ENCODE measurements around the gene TRIM43. TPM values are rescaled to one million over a fixed set of nuclear protein-coding genes. Genes with fewer than 3 reads are reported as not detected.

The TRIM43 gene
- polyA plus RNA-seq, 3 donors = not detected

DNA sequence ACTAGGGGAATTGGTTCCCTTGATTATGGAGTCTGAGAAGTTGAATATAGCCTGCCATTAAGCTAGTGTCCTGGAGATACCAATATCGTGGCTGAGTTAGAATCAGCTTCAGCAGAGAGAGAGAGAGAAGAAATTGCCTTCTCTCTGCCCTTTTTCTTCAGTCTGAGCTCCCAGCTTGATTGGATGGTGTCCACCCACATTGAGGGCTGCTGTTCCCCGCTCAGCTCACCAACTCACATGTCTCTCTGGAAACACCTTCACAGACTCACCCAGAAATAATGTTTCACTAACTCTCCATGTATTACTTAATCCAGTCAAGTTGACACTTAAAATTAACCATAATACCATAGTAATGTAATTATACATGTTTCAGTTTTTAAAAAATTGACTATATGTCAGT, 17.9 kb upstream of the TRIM43 start:
- DNase-seq = no peak
- intact Hi-C loops (cut with micrococcal nuclease) = no loop called here
- Mint-ChIP-seq H3K27me3 (ENCODE audit: low read depth in 3 of 3) (peaks cover 0 to 4% (median 3%) of the 10 kb centered on the region in 3 donors), H3K4me3 (no peak overlapping the region), H3K9me3 (peaks cover 0 to 2% (median 0%) of the 10 kb centered on the region in 7 donors), H3K27ac (peak overlapping the region in 1 of 7 donors; percentile 1), H3K36me3 (no peaks in the 10 kb centered on the region), H3K4me1 (no peaks in the 10 kb centered on the region)
- Histone ChIP-seq H3K4me2 (replicated peaks; ENCODE audit: extremely low read depth, low read length, poor library complexity, severe bottlenecking) (no peak overlapping the region), H3K9me3 (replicated peaks in 1 of 2; ENCODE audit: control insufficient read depth in 1 of 2, insufficient read depth in 1 of 2, low read length in 2 of 2) (no peaks in the 10 kb centered on the region), H3K9ac (ENCODE audit: insufficient read depth, low read length, poor library complexity, severe bottlenecking) (no peak overlapping the region), H2AFZ (ENCODE audit: insufficient read depth, low read depth, low read length, poor library complexity, severe bottlenecking) (no peak overlapping the region), H3K27ac (ENCODE audit: low read depth in 1 of 2, low read length in 2 of 2) (no peak overlapping the region), H3K79me2 (ENCODE audit: insufficient read depth, low read length) (no peaks in the 10 kb centered on the region), H3K27me3 (ENCODE audit: control insufficient read depth in 2 of 2, insufficient read depth in 2 of 2, low read length in 2 of 2) (peaks cover 3% of the 10 kb centered on the region in 2 donors), H4K20me1 (ENCODE audit: insufficient read depth, low read length) (no peaks in the 10 kb centered on the region), H3K36me3 (replicated peaks in 1 of 2; ENCODE audit: control insufficient read depth in 1 of 2, insufficient read depth in 2 of 2, low read length in 2 of 2) (no peaks in the 10 kb centered on the region), H3K4me3 (replicated peaks in 1 of 3; ENCODE audit: low read depth in 2 of 3, low read length in 3 of 3) (no peak overlapping the region), H3K4me1 (ENCODE audit: control insufficient read depth in 1 of 2, insufficient read depth in 2 of 2, low read length in 2 of 2) (no peaks in the 10 kb centered on the region)
- WGBS (ENCODE audit: insufficient coverage) = 80% methylated on average over 1 of the region's 2 CpGs
- TF ChIP-seq, protein P1, sequence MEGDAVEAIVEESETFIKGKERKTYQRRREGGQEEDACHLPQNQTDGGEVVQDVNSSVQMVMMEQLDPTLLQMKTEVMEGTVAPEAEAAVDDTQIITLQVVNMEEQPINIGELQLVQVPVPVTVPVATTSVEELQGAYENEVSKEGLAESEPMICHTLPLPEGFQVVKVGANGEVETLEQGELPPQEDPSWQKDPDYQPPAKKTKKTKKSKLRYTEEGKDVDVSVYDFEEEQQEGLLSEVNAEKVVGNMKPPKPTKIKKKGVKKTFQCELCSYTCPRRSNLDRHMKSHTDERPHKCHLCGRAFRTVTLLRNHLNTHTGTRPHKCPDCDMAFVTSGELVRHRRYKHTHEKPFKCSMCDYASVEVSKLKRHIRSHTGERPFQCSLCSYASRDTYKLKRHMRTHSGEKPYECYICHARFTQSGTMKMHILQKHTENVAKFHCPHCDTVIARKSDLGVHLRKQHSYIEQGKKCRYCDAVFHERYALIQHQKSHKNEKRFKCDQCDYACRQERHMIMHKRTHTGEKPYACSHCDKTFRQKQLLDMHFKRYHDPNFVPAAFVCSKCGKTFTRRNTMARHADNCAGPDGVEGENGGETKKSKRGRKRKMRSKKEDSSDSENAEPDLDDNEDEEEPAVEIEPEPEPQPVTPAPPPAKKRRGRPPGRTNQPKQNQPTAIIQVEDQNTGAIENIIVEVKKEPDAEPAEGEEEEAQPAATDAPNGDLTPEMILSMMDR (IDR thresholded peaks at IDR 0.05) = no peak

DNA sequence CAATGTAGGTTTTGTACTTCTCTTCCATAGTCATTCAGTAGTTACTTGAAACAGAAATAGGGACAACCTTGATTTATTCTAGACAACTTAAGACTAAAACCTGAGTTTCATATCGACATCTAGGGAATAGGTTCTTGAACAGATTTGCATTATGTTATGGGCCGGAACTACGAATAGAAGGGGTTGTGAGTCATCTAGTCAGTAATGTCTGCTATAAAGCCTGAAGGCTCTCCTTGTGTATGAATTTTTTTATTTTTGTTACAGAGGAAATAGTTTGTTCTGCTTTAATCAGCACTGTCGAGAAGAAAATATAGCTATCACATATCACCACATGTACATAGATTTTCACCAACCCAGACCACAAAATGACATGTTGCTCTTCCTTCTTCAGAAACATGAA, 17.3 kb upstream of the TRIM43 start:
- no peak overlapping the region for H3K4me3 ChIP-seq (replicated peaks in 1 of 3; ENCODE audit: low read depth in 2 of 3, low read length in 3 of 3)
- Mint-ChIP-seq H3K9me3 (peaks cover 0 to 2% (median 0%) of the 10 kb centered on the region in 7 donors), H3K27me3 (ENCODE audit: low read depth in 3 of 3) (peaks cover 0 to 4% (median 3%) of the 10 kb centered on the region in 3 donors), H3K36me3 (no peaks in the 10 kb centered on the region), H3K4me1 (no peaks in the 10 kb centered on the region), H3K27ac (no peak overlapping the region), H3K4me3 (no peak overlapping the region)
- WGBS (ENCODE audit: insufficient coverage) = 65% methylated on average over 3 of the region's 4 CpGs
- H3K4me1 ChIP-seq (ENCODE audit: control insufficient read depth in 1 of 2, insufficient read depth in 2 of 2, low read length in 2 of 2) = no peaks in the 10 kb centered on the region
- no peaks in the 10 kb centered on the region for H4K20me1 ChIP-seq (ENCODE audit: insufficient read depth, low read length)
- H3K36me3 ChIP-seq (replicated peaks in 1 of 2; ENCODE audit: control insufficient read depth in 1 of 2, insufficient read depth in 2 of 2, low read length in 2 of 2) = no peaks in the 10 kb centered on the region
- H3K27ac ChIP-seq (ENCODE audit: low read depth in 1 of 2, low read length in 2 of 2) = no peak overlapping the region
- no peak overlapping the region for H2AFZ ChIP-seq (ENCODE audit: insufficient read depth, low read depth, low read length, poor library complexity, severe bottlenecking)
- no peak for DNase-seq
- TF ChIP-seq, protein P1 (IDR thresholded peaks at IDR 0.05) = no peak
- H3K4me2 ChIP-seq (replicated peaks; ENCODE audit: extremely low read depth, low read length, poor library complexity, severe bottlenecking) = no peak overlapping the region
- no peak overlapping the region for H3K9ac ChIP-seq (ENCODE audit: insufficient read depth, low read length, poor library complexity, severe bottlenecking)
- intact Hi-C loops (cut with micrococcal nuclease) = no loop called here
- H3K9me3 ChIP-seq (replicated peaks in 1 of 2; ENCODE audit: control insufficient read depth in 1 of 2, insufficient read depth in 1 of 2, low read length in 2 of 2) = no peaks in the 10 kb centered on the region
- H3K27me3 ChIP-seq (ENCODE audit: control insufficient read depth in 2 of 2, insufficient read depth in 2 of 2, low read length in 2 of 2) = peaks cover 3% of the 10 kb centered on the region in 2 donors
- H3K79me2 ChIP-seq (ENCODE audit: insufficient read depth, low read length) = no peaks in the 10 kb centered on the region

Data from CD14-positive monocyte (primary cell).